ENCODE measurements around the gene OOSP2.
"Not testable (repeated sequence)": the region's sequence is repeated elsewhere in the genome, so short reads cannot be mapped to it uniquely, and the experiment has no call there.

DNA sequence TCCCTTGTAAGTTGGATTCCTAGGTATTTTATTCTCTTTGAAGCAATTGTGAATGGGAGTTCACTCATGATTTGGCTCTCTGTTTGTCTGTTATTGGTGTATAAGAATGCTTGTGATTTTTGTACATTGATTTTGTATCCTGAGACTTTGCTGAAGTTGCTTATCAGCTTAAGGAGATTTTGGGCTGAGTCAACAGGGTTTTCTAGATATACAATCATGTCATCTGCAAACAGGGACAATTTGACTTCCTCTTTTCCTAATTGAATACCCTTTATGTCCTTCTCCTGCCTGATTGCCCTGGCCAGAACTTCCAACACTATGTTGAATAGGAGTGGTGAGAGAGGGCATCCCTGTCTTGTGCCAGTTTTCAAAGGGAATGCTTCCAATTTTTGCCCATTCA is 10.2 kb downstream of the OOSP2 start:
- TF ChIP-seq, protein P1, sequence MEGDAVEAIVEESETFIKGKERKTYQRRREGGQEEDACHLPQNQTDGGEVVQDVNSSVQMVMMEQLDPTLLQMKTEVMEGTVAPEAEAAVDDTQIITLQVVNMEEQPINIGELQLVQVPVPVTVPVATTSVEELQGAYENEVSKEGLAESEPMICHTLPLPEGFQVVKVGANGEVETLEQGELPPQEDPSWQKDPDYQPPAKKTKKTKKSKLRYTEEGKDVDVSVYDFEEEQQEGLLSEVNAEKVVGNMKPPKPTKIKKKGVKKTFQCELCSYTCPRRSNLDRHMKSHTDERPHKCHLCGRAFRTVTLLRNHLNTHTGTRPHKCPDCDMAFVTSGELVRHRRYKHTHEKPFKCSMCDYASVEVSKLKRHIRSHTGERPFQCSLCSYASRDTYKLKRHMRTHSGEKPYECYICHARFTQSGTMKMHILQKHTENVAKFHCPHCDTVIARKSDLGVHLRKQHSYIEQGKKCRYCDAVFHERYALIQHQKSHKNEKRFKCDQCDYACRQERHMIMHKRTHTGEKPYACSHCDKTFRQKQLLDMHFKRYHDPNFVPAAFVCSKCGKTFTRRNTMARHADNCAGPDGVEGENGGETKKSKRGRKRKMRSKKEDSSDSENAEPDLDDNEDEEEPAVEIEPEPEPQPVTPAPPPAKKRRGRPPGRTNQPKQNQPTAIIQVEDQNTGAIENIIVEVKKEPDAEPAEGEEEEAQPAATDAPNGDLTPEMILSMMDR (IDR thresholded peaks at IDR 0.05): not testable (repeated sequence)
- not testable (repeated sequence) for TF ChIP-seq POLR2AphosphoS5 (IDR thresholded peaks at IDR 0.05; ENCODE audit: low read depth, low read length)

Data from Panc1 (cell line).